GM18498 (cell line): ENCODE measurements around the gene CLEC16A.

Experiments
- ATAC-seq: cut with Tn5 transposase; IDR thresholded peaks from one replicate; pipeline ENCODE4 v1.9.1; 2021; ENCODE audit warnings: mild to moderate bottlenecking, moderate library complexity; ENCODE audit not compliant: unreplicated experiment

Gene CLEC16A

GRCh38 chr16:10944249-10945064 is at the start of gene CLEC16A:
TSS of gene CLEC16A (plus strand) at chr16:10944564. CDS start at chr16:10944718, 154 bp downstream.
- ATAC-seq, result peak; percentile 70

- ATAC-seq, result no peak
Observed at GRCh38 chr16:10895053-10895946, 49.1 kb upstream of the CLEC16A start.

- ATAC-seq, result peak; percentile 40
Observed at GRCh38 chr16:10896165-10896564, 48.2 kb upstream of the CLEC16A start.

GRCh38 chr16:10896723-10897122 is 47.6 kb upstream of the CLEC16A start:
- ATAC-seq, result peak; percentile 3

GRCh38 chr16:10897134-10897533 is 47.2 kb upstream of the CLEC16A start:
- peak; percentile 71 for ATAC-seq

- no peak for ATAC-seq
Observed at GRCh38 chr16:10902999-10903398, 41.4 kb upstream of the CLEC16A start.

GRCh38 chr16:10906482-10906881 is 37.9 kb upstream of the CLEC16A start:
- ATAC-seq, result no peak

- ATAC-seq, result no peak
Observed at GRCh38 chr16:10906914-10907756, 37.2 kb upstream of the CLEC16A start.

- no peak for ATAC-seq
Observed at GRCh38 chr16:10907757-10908045, 36.7 kb upstream of the CLEC16A start.

GRCh38 chr16:10911267-10911666 is 33.1 kb upstream of the CLEC16A start:
- no peak for ATAC-seq

GRCh38 chr16:10916534-10916933 is 27.8 kb upstream of the CLEC16A start:
- ATAC-seq, result no peak

GRCh38 chr16:10918294-10919002 is 25.9 kb upstream of the CLEC16A start:
- no peak for ATAC-seq

GRCh38 chr16:10919003-10919351 is 25.4 kb upstream of the CLEC16A start:
- no peak for ATAC-seq

- ATAC-seq, result no peak
Observed at GRCh38 chr16:10920726-10921427, 23.5 kb upstream of the CLEC16A start.

GRCh38 chr16:10921536-10922327 is 22.6 kb upstream of the CLEC16A start:
- ATAC-seq, result no peak

- no peak for ATAC-seq
Observed at GRCh38 chr16:10922328-10923145, 21.8 kb upstream of the CLEC16A start.

GRCh38 chr16:10923146-10923649 is 21.2 kb upstream of the CLEC16A start:
- no peak for ATAC-seq

- no peak for ATAC-seq
Observed at GRCh38 chr16:10923650-10924214, 20.6 kb upstream of the CLEC16A start.
